GM19452 (cell line): ENCODE data around the gene FBXL20.
"Not testable (repeated sequence)": the region's sequence is repeated elsewhere in the genome, so short reads cannot be mapped to it uniquely, and the experiment has no call there.

Experiments
- ATAC-seq: cut with Tn5 transposase; IDR thresholded peaks from one replicate; pipeline ENCODE4 v1.9.1; 2021; ENCODE audit not compliant: unreplicated experiment

The FBXL20 gene

GRCh38 chr17:39334008-39334744 lies 67.2 kb downstream of the FBXL20 start:
- ATAC-seq = not testable (repeated sequence)

DNA sequence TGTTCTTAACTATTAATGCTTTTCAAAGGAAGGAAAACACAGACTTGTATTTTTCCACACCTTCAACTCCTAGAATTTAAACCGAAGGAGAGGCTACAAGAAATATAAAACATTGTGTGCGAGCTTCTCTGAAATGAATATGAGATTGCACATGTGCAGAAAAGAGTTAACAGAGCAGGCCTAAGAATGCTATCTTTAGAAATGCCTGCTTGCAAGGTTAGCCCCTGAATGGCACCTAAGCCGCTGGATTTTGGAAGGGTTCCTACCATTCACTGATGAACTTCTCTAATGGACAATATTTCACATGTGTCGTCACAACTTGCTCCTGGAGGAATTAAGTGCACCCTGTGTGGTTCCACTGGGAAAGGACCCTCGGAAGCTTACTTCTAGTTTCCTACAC lies 69.3 kb downstream of the FBXL20 start:
- no peak for ATAC-seq

DNA sequence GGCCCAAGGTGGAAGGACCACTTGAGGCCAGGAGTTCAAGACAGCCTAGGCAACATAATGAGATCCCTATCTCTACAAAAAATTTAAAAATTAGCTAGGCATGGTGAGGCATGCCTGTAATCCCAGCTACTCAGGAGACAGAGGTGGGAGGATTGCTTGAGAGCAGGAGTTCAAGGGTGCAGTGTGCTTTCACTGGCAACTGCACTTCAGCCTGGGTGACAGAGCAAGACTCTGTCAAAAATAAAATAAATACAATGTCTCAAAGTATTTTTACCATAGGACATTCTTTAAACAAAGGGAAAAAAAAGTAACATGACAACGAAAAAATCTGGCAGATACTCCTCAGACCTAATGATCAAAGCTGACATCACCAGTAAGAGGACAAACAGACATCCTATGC lies 72.6 kb downstream of the FBXL20 start:
- no peak for ATAC-seq

DNA sequence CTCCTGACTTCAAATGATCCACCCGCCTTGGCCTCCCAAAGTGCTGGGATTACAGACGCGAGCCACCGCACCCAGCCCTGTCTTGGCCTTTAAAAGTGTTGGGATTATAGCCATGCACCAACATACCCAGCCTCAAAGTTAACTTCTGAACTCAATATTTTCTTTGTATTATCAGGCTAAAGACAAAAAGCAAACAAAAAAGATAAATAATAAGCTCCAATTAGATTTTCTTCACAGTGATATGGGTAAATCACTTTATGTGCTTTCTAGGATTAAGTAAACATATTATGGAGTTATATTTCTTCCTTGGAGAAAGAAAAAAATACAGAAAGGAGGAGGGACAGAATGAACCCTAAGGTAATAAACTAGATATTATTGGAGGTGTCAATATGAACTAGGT lies 74.3 kb downstream of the FBXL20 start:
- ATAC-seq = no peak

DNA sequence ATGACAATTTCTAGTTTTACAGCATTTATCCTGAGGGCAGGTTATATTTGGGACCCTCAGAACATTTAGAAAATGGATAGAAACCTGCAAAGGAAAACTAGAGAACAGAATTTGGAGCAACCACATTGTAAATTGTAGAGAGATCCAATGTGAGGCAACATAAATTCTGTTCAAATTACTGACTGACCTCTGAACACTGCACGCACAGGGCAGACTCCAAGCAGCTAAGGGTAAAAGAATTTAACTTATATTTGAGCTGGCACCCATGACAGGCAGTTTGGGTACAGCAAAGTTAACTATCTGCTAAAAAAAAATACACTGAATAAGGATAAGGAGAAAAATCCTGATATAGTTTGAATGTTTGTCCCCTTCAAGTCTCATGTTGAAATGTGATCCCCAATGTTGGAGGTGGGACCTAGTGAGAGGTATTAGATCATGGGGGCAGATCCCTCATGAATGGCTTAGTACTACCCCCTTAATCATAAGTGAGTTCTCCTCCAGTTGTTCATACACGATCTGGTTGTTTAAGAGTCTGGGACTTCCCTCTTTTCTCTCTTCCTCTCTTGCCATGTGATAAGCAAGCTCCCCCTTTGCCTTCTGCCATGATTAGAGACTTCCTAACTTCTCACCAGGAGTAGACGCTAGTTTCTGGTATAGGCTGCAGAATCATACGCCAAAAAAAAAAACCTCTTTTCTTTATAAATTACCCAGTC lies 75.7 kb downstream of the FBXL20 start:
- no peak for ATAC-seq

DNA sequence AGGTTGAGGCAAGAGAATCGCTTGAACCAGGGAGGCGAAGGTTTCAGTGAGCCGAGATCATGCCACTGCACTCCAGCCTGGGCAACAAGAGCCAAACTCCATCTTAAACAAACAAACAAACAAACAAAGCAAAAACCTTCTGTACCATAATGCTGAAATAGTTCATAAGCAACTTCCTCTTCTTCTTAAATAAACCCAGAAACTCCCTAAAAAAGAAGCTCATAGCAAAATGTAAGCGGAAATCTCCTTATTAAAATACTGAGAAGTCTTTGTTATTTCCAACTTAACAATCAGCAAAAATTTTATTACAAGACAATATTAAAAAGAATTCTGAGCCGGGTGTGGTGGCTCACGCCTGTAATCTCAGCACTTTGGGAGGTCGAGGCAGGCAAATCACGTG lies 82.8 kb downstream of the FBXL20 start:
- ATAC-seq = no peak

DNA sequence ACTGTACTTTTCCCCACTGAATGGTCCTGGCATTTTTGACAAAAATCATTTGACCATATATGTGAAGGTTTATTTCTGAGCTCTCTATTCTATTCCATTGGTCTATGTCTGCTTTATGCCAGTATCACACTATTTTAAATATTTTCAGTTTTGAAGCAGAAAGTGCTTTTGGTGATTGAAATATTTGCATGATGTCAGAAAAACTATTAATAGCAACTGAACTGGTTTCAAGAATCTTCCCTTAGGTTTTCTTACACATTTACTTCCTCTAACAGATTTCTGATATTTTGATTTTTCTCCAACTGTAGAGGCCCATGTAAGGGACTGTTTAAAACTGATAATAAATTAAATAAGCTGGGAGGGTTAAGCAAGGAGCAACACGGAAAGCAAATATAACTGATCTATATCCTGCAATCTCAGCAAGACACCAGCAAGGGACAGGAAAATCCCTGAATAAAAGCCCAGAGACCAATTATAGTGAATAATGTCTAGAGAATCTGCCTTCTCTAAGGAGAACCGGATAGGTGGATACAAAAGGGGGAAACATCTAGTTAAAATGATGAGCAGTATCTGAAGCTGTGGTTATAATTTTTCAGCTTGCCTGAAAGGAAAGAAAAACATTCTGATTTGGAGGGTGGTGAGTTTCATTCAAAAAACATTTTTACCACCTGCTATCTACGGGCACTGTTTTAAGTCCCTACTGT lies 94.8 kb downstream of the FBXL20 start:
- ATAC-seq = no peak

- no peak for ATAC-seq
Observed at GRCh38 chr17:39305978-39306377, 95.4 kb downstream of the FBXL20 start.

DNA sequence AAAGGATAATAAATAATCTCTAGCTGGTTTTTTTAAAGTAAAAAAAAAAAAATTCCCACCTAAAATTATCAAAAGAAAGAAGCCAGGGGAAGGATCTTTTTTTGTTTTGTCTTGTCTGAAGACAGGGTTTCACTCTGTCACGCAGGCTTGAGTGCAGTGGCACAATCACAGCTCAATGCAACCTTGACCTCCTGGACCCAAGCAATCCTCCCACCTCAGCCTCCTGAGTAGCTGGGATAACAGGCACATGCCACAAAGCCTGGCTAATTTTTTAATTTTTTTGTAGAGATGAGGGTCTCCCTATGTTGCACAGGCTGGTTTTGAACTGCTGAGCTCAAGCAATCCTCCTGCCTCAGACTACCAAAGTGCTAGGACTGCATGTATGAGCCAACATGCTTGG lies 97.2 kb downstream of the FBXL20 start:
- ATAC-seq = no peak

DNA sequence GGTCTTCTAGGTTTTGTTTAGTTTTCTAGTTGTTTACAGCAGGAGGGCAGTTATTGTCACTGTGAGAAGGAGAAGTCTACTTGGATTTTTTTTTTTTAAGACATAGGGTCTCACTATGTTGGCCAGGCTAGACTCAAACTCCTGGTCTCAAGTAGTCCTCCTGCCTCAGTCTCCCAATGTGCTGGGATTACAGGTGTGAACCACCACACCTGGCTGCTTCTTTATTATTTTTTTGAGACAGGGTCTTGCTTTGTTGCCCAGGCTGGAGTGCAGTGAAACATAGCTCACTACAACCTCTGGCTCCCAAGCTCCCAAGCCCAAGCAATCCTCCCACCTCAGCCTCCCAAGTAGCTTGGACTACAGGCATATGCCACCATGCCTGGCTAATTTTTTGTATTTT lies 107.4 kb downstream of the FBXL20 start:
- ATAC-seq = no peak

DNA sequence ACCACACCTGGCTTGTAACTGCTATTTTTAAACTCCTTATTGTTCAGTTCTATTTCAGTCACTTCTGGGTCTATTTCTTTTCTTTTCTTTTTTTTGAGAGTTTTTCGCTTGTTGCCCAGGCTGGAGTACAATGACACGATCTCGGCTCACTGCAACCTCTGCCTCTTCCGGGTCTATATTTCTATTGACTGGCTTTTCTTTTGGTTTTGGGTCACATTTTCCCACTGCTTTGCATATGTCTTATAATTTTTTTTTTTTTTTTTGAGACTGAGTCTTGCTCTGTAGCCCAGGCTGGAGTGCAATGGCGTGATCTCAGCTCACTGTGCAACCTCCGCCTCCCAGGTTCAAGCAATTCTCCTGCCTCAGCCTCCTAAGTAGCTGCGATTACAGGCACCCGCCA lies 108.9 kb downstream of the FBXL20 start:
- ATAC-seq = not testable (repeated sequence)

GRCh38 chr17:39286513-39286912 lies 114.9 kb downstream of the FBXL20 start:
- ATAC-seq = not testable (repeated sequence)

- ATAC-seq = no peak
Observed at GRCh38 chr17:39284685-39285084, 116.7 kb downstream of the FBXL20 start.

DNA sequence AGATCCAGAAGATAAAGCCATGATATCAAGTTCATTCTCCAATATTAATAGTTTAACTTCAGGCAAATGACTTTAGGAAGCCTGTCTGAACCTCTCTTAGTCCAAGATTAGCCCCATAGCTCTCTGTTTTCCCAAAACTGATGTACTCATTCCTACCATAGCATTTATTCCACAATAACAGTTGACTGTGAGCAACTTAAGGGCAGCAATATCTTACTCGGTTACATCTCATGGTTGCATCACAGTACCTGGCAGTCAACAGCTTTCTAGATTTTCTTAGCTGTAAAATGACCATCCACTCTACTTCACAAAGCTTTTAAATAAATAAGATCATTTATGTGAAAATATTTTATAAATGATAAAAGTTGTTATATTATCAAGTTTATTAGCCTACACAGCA lies 117.5 kb downstream of the FBXL20 start:
- no peak for ATAC-seq

DNA sequence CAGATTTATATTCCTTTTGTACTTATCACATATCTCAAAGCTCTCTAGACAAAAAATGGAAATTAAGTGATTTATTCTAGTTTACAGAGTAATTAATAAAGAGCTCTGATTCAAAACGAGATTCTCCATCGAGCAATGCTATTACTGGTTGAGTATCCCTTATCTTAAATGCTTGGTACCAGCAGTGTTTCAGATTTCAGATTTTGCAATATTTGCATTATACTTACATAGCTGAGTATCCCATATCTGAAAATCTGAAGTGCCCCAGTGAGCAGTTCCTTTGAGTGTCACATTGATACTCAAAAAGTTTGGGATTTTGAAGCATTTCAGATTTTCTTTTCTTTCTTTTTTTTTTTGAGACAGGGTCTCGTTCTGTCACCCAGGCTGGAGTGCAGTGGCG lies 118.3 kb downstream of the FBXL20 start:
- ATAC-seq = no peak

- no peak for ATAC-seq
Observed at GRCh38 chr17:39281806-39282205, 119.6 kb downstream of the FBXL20 start.

GRCh38 chr17:39278246-39278645 lies 123.2 kb downstream of the FBXL20 start:
- ATAC-seq = not testable (repeated sequence)

GRCh38 chr17:39277110-39277509 lies 124.3 kb downstream of the FBXL20 start:
- ATAC-seq = no peak

- no peak for ATAC-seq
Observed at GRCh38 chr17:39276113-39276512, 125.3 kb downstream of the FBXL20 start.

DNA sequence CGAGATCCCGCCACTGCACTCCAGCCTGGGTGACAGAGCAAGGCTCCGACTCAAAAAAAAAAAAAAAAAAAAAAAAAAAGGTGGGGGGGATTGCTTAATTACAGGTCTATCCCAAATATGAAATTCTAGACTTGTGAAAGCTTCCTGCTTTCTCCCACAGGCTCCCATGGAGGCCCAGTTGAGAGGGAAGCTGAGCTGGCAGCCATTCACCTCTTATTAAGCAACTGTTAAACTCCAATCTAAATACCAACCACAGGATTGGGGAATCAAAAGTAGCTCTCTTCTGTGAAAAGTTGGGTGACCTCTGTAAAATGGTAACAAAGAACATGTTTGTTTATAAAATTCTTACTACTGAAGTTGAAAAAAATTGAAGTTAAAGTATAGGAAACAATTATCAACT lies 129.9 kb downstream of the FBXL20 start:
- no peak for ATAC-seq

DNA sequence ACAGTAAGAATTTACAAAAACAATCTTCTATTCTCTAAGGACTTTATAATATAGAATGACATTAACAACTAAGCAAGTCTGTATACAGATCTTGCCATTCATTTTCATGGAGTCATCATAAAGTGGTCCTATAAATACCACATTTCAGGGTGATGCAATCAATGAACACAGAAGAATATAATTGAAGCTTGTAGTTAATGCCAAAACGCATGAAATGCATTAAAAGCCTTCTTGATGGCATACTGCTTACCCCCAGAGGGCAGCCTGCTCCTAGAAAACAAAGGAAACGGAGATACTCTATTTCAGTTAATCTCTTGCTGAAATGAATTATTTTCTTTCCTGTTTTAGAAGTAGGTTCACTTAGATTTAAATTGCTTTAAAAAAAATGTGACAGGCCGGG lies 130.5 kb downstream of the FBXL20 start:
- ATAC-seq = no peak

GRCh38 chr17:39264119-39264518 lies 137.3 kb downstream of the FBXL20 start:
- ATAC-seq = no peak
